Renal pelvis (tissue), 4 donors: Measurements from ENCODE around the gene DYSF. TPM values are rescaled to one million over a fixed set of nuclear protein-coding genes. Genes with fewer than 3 reads are reported as not detected.

Experiments used
- DNase-seq: peaks from one replicate; pipeline ENCODE4 v3.0.0-alpha.2; 2013
- polyA plus RNA-seq, 3 donors: library from polyadenylated mRNA; unstranded; fragments of 120-200 nt; gene quantifications; one replicate each; pipeline ENCODE4 v1.2.1, GENCODE V29; 2013; ENCODE audit not compliant: insufficient read length in 3 of 3

Gene DYSF
- polyA plus RNA-seq, 3 donors, result 15.3 to 21.3 (median 17.3) TPM

- no peak for DNase-seq
Measured at GRCh38 chr2:71601136-71602114, 148.1 kb downstream of the DYSF start.

- DNase-seq, result no peak
Measured at GRCh38 chr2:71602115-71602495, 148.7 kb downstream of the DYSF start.

- DNase-seq, result no peak
Measured at GRCh38 chr2:71602581-71602980, 149.2 kb downstream of the DYSF start.

- DNase-seq, result no peak
Measured at GRCh38 chr2:71603311-71603811, 150.0 kb downstream of the DYSF start.

GRCh38 chr2:71603851-71604725 is 150.7 kb downstream of the DYSF start:
- no peak for DNase-seq

- no peak for DNase-seq
Measured at GRCh38 chr2:71604726-71605120, 151.4 kb downstream of the DYSF start.

- DNase-seq, result no peak
Measured at GRCh38 chr2:71605173-71605641, 151.8 kb downstream of the DYSF start.

- DNase-seq, result no peak
Measured at GRCh38 chr2:71605781-71606241, 152.4 kb downstream of the DYSF start.

- no peak for DNase-seq
Measured at GRCh38 chr2:71606244-71606643, 152.9 kb downstream of the DYSF start.

GRCh38 chr2:71607151-71607889 is 154.0 kb downstream of the DYSF start:
- DNase-seq, result no peak

GRCh38 chr2:71608034-71608433 is 154.7 kb downstream of the DYSF start:
- DNase-seq, result no peak

- no peak for DNase-seq
Measured at GRCh38 chr2:71608441-71608840, 155.1 kb downstream of the DYSF start.

- DNase-seq, result no peak
Measured at GRCh38 chr2:71609029-71609428, 155.7 kb downstream of the DYSF start.

- DNase-seq, result no peak
Measured at GRCh38 chr2:71609441-71609840, 156.1 kb downstream of the DYSF start.

GRCh38 chr2:71609958-71610357 is 156.6 kb downstream of the DYSF start:
- DNase-seq, result no peak

- no peak for DNase-seq
Measured at GRCh38 chr2:71610671-71611070, 157.3 kb downstream of the DYSF start.

GRCh38 chr2:71611247-71611646 is 157.9 kb downstream of the DYSF start:
- DNase-seq, result no peak

- DNase-seq, result no peak
Measured at GRCh38 chr2:71611781-71612527, 158.6 kb downstream of the DYSF start.

- no peak for DNase-seq
Measured at GRCh38 chr2:71612581-71613402, 159.4 kb downstream of the DYSF start.
